ENCODE results near the gene LRRTM4. TPM values are rescaled to one million over a fixed set of nuclear protein-coding genes. Genes with fewer than 3 reads are reported as not detected.

Gene LRRTM4
- total RNA-seq, 1 donor from 2014 or later: 0.55 TPM

DNA sequence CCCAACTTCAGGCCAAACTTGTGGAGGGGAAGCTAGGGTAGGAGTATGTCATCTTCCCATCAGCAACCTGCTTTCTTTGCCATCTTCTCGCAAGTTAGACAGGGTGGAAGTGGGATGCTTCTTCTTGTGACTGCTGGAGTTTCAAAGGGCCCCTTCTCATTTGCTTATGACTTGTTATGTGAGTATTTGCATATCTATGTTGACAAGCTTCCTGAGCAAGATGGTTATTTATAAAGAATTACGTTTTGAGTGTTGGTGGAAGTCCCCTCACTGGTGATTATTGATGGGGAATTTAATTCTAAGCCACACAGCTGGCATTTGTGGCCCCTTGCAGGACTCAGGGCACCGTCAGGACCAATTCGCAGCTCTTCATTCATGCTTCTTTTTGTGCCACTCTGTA lies 791.0 kb downstream of the LRRTM4 start:
- no peak for DNase-seq
- no peak overlapping the region for H3K4me3 ChIP-seq
- H3K27ac ChIP-seq (replicated peaks): no peak overlapping the region
- no peaks in the 10 kb centered on the region for H3K36me3 ChIP-seq
- no peak for TF ChIP-seq CTCF (IDR thresholded peaks at IDR 0.05; ENCODE audit: borderline replicate concordance)
- H3K27me3 ChIP-seq (ENCODE audit: low read depth): no peaks in the 10 kb centered on the region
- intact Hi-C loops (cut with micrococcal nuclease): no loop called here
- H3K4me1 ChIP-seq: no peaks in the 10 kb centered on the region
- H3K9me3 ChIP-seq (replicated peaks): no peaks in the 10 kb centered on the region

- no peak for DNase-seq
- intact Hi-C loops (cut with micrococcal nuclease): no loop called here
- no peaks in the 10 kb centered on the region for H3K36me3 ChIP-seq
- no peaks in the 10 kb centered on the region for H3K9me3 ChIP-seq (replicated peaks)
- no peak for TF ChIP-seq CTCF (IDR thresholded peaks at IDR 0.05; ENCODE audit: borderline replicate concordance)
- H3K27ac ChIP-seq (replicated peaks): no peak overlapping the region
- H3K27me3 ChIP-seq (ENCODE audit: low read depth): no peaks in the 10 kb centered on the region
- no peak overlapping the region for H3K4me3 ChIP-seq
- H3K4me1 ChIP-seq: no peaks in the 10 kb centered on the region
Observed at GRCh38 chr2:76730021-76730420, 792.2 kb downstream of the LRRTM4 start.

GRCh38 chr2:76721226-76721625 lies 801.0 kb downstream of the LRRTM4 start:
- DNase-seq: no peak
- no peak overlapping the region for H3K27ac ChIP-seq (replicated peaks)
- H3K27me3 ChIP-seq (ENCODE audit: low read depth): no peaks in the 10 kb centered on the region
- H3K36me3 ChIP-seq: no peaks in the 10 kb centered on the region
- intact Hi-C loops (cut with micrococcal nuclease): no loop called here
- no peaks in the 10 kb centered on the region for H3K9me3 ChIP-seq (replicated peaks)
- no peak overlapping the region for H3K4me3 ChIP-seq
- TF ChIP-seq CTCF (IDR thresholded peaks at IDR 0.05; ENCODE audit: borderline replicate concordance): no peak
- no peaks in the 10 kb centered on the region for H3K4me1 ChIP-seq

GRCh38 chr2:76713312-76713711 lies 808.9 kb downstream of the LRRTM4 start:
- no peak overlapping the region for H3K27ac ChIP-seq (replicated peaks)
- intact Hi-C loops (cut with micrococcal nuclease): no loop called here
- H3K4me3 ChIP-seq: no peak overlapping the region
- TF ChIP-seq CTCF (IDR thresholded peaks at IDR 0.05; ENCODE audit: borderline replicate concordance): no peak
- H3K36me3 ChIP-seq: no peaks in the 10 kb centered on the region
- H3K9me3 ChIP-seq (replicated peaks): no peaks in the 10 kb centered on the region
- H3K4me1 ChIP-seq: no peaks in the 10 kb centered on the region
- DNase-seq: no peak
- H3K27me3 ChIP-seq (ENCODE audit: low read depth): no peaks in the 10 kb centered on the region

GRCh38 chr2:76711490-76711889 lies 810.7 kb downstream of the LRRTM4 start:
- H3K4me3 ChIP-seq: no peak overlapping the region

More at GRCh38 chr2:76711490-76711889, 810.7 kb downstream of the LRRTM4 start:
- Histone ChIP-seq H3K27me3 (ENCODE audit: low read depth) (no peaks in the 10 kb centered on the region), H3K36me3 (no peaks in the 10 kb centered on the region), H3K27ac (replicated peaks) (no peak overlapping the region), H3K9me3 (replicated peaks) (no peaks in the 10 kb centered on the region), H3K4me1 (no peaks in the 10 kb centered on the region)
- TF ChIP-seq CTCF (IDR thresholded peaks at IDR 0.05; ENCODE audit: borderline replicate concordance): no peak
- DNase-seq: no peak
- intact Hi-C loops (cut with micrococcal nuclease): no loop called here
